Ramos (cell line): ENCODE results near the gene CLEC4F.

Experiments used
- in situ Hi-C: fragments of 300-500 bp; cut with MboI; formaldehyde crosslinking; loops from one replicate; pipeline ENCODE4 v1.14.3; 2022; ENCODE audit warnings: low sequenced_read_pairs; ENCODE audit not compliant: unreplicated experiment

CLEC4F gene

GRCh38 chr2:70820499-70820898, at the start of gene CLEC4F:
CLEC4F (minus strand) TSS chr2:70820599; CDS start chr2:70820523, 76 bp downstream.
- in situ Hi-C loops = no loop called here

- in situ Hi-C loops = no loop called here
Observed at GRCh38 chr2:70868970-70869369, 48.6 kb upstream of the CLEC4F start.

- in situ Hi-C loops = no loop called here
Observed at GRCh38 chr2:70861777-70862625, 41.6 kb upstream of the CLEC4F start.

GRCh38 chr2:70855667-70856066, 35.3 kb upstream of the CLEC4F start:
- in situ Hi-C loops = no loop called here

- in situ Hi-C loops = no loop called here
Observed at GRCh38 chr2:70854411-70854810, 34.0 kb upstream of the CLEC4F start.

GRCh38 chr2:70852824-70853223, 32.4 kb upstream of the CLEC4F start:
- in situ Hi-C loops = no loop called here

DNA sequence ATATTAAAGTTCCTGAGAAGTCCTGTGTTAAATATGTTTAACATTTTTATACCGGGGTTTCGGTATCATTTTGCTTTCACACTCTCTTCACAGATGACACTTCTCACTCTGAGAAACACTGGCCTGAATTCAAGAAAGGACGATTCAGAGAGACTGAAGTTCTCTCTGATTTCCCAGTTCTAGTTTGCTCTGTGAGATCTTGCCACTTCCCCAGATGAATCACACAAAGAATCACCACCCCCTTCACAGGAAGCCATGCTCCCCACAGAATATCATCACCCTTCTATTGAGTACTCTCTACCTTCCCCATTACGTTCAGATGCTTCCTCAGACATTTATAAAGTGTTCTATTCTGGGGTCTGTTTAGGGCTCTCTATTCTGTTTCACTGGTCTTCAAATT, 31.3 kb upstream of the CLEC4F start:
- in situ Hi-C loops = no loop called here

DNA sequence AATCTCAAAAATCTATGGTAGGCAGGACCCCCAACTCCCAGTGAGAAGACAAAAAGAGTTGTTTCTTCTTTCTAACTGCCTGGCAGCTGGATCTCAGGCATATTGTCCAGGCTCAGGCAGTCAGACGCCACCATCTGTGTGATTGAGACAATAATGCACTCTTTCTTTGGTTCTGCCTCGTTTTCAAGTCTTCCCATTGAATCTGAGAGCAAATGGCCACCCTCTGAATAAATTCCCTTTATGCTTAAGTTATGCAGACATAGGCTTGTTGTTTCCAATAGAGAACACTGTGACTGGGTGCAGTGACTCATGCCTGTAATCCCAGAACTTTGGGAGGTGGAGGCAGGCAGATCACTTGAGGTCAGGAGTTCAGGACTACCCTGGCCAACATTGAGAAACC, 30.5 kb upstream of the CLEC4F start:
- in situ Hi-C loops = no loop called here

DNA sequence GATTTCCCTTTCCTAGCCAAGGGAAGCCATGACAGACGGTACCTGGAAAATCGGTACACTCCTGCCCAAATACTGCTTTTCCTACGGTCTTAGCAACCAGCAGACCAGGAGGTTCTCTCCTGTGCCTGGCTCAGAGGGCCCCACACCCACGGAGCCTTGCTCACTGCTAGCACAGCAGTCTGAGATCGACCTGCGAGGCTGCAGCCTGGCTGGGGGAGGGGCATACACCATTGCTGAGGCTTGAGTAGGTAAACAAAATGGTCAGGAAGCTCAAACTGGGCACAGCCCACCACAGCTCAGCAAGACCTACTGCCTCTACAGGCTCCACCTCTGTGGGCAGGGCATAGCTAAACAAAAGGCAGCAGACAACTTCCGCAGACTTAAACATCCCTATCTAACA, 22.0 kb upstream of the CLEC4F start:
- in situ Hi-C loops = no loop called here

GRCh38 chr2:70837980-70838925, 17.9 kb upstream of the CLEC4F start:
- in situ Hi-C loops = no loop called here

DNA sequence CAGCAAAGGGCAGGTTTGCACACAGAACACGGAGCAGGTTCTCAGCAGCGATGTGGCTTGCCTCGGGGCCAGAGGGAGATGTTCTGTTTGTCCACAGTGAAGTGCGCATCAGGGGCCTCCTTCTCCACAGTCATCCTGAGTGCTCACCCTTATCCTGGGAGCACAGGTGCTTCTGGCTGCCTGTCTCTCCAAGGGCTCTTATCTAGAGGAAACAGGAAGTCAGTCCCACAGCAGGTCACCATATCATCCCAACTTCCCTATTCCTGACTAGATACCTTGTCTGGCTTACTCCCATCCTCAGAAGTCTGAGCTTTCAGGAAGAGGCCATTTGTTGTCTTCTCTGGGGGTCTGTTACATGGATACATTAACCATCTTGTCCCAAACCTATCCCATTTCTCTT, 15.2 kb upstream of the CLEC4F start, which contains the start of gene CD207:
Gene CD207, minus strand, starts transcription at position 174 of the 400 bp plus-strand sequence. Its CDS starts 40 bp downstream, at position 134.
- in situ Hi-C loops = no loop called here

DNA sequence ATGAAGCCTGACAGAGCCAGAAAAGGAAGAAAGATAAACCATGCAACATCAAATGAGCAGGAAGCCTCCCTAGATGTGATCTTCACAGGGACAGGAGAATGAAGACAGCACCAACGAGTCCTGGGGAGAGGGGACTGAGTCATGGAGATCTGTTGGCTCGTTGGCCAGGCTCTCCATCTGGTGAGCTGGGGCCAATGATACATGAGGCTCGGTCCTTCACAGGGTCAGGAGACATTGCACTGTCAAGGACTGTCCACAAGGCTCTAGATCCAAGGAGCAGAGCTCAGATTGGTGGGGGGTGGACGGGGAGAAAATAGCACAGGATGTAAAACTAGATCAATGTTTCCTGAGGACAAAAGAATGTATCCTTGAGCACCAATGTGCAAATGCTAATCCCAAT, 14.5 kb upstream of the CLEC4F start:
- in situ Hi-C loops = no loop called here

- in situ Hi-C loops = no loop called here
Observed at GRCh38 chr2:70834106-70834505, 13.7 kb upstream of the CLEC4F start.

DNA sequence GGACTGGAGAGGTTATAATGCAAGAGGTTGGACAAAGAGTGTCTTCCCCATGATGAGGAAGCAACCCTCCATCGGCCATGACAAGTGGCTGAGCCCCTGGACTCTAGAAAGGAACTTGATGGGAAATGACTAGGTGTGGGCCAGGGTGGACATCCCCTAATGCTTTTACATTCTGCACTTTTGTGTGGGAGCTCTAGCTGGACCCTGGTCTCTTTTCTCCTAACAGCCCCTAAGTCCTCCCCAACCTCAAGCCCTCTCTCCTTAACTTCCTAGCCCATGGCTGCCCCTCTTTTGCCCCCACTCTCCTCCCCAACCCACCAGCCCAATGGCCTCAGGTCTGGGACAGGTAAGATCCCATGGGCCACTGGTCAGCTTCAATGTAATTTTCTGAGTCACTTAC, 12.8 kb upstream of the CLEC4F start:
- in situ Hi-C loops = no loop called here

GRCh38 chr2:70832386-70832785, 12.0 kb upstream of the CLEC4F start:
- in situ Hi-C loops = no loop called here

DNA sequence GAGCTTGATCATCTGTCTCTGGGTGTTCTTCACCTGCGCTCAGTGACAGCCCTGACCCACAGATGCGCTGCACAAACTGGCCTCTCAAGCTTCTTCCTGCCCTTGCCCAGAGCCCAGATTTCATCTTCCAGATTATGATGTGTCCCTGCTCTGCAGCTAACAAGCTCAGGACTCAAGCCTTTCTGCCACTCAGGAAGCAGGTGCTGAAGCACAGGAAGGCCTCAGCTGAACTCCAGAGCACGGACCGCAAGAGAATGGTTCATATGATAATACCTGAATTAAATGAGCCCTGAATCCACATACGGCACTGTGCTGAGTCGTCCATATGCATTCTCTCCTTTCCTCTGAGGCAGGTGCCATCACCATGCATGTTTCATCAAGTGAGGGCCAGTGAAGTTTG, 11.5 kb upstream of the CLEC4F start:
- in situ Hi-C loops = no loop called here

GRCh38 chr2:70830366-70830765, 10.0 kb upstream of the CLEC4F start:
- in situ Hi-C loops = no loop called here

GRCh38 chr2:70829916-70830315, 9.5 kb upstream of the CLEC4F start:
- in situ Hi-C loops = no loop called here

DNA sequence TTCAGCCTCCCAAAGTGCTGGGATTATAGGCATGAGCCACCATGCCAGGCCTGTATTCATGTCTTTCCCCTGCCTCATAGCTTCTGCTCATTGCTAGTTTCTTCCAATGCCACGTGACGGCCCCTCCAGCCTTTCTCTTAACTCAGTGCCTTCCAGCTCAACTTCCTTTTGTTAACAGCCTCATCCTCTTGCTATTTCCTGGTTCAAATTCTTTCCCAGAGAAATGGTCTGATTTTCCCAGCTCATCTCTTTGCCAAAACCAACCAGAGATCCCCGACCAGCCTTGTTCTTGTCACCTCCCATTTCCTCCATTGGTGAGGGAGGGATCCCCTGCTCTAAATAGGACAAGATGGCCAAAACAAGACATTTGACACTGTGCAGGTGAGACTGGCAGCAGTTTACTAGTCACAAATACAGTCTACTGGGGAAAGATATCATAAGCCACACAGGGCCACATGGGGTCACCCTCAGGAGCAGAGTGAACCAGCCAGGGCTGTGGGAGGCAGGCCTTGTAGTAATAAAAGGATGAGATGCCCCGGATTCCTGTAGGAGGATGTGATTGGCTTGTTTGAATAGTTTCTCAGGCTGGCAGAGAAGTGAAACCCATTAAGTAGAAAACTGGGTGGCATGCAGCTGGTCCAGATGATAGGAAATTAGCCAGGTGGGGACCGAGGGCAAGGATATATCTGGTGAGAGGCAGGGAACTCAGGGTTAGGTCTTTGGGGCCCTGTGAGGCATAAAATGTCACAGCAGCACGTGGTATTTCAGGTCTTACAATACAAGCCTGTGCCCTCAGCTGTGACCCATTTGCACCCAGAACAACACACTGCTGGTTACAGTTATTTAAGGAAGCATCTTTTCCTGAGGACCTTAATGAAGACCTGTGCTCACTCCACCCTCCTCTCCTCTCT, 8.8 kb upstream of the CLEC4F start:
- in situ Hi-C loops = no loop called here

DNA sequence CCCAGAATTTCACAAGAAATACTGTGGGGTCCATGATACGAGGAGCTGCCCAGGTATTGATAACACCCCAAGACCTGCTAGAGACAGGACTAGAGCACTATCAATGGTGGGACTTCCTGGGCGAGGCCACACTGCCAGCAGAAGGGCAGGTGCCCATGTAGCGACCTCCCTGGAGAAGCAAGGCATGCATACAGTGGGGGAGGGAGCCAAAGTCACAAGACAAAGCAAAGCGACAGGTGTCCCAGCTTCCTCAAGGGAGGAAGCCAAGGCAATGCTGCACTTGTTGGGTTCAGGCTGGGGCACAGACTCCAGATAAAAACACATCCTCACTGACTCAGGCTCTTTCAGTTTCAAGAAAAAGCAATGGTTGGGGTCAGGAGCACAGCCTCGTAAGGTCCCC, 7.7 kb upstream of the CLEC4F start:
- in situ Hi-C loops = no loop called here
